ENCODE data around the gene TSHZ2.

Gene TSHZ2

GRCh38 chr20:53292347-53292746 is 320.2 kb downstream of the TSHZ2 start:
- H3K27me3 ChIP-seq (ENCODE audit: insufficient read depth, low read depth), result no peaks in the 10 kb centered on the region
- H3K9ac ChIP-seq, result no peak overlapping the region
- no peaks in the 10 kb centered on the region for H3K79me2 ChIP-seq (ENCODE audit: insufficient read depth, low read depth)
- H2AFZ ChIP-seq (ENCODE audit: low read depth), result no peak overlapping the region
- H3K4me2 ChIP-seq, result no peak overlapping the region
- no peaks in the 10 kb centered on the region for H3K4me1 ChIP-seq (ENCODE audit: low read depth, poor library complexity, severe bottlenecking)
- no peaks in the 10 kb centered on the region for H3K36me3 ChIP-seq (ENCODE audit: insufficient read depth)
- H3K27ac ChIP-seq, result no peak overlapping the region
- no peak overlapping the region for H3K4me3 ChIP-seq (IDR thresholded peaks at IDR 0.05; ENCODE audit: insufficient read depth, low read depth, low read length)
- TF ChIP-seq CTCF (conservative IDR thresholded peaks at IDR 0.05; ENCODE audit: low read depth, low read length), result no peak
- H4K20me1 ChIP-seq (ENCODE audit: insufficient read depth), result no peaks in the 10 kb centered on the region

GRCh38 chr20:53294804-53295203 is 322.6 kb downstream of the TSHZ2 start:
- Histone ChIP-seq H3K27ac (no peak overlapping the region), H3K4me3 (IDR thresholded peaks at IDR 0.05; ENCODE audit: insufficient read depth, low read depth, low read length) (no peak overlapping the region), H3K27me3 (ENCODE audit: insufficient read depth, low read depth) (no peaks in the 10 kb centered on the region), H3K4me2 (no peak overlapping the region), H4K20me1 (ENCODE audit: insufficient read depth) (no peaks in the 10 kb centered on the region), H3K9ac (no peak overlapping the region), H2AFZ (ENCODE audit: low read depth) (no peak overlapping the region), H3K4me1 (ENCODE audit: low read depth, poor library complexity, severe bottlenecking) (no peaks in the 10 kb centered on the region), H3K36me3 (ENCODE audit: insufficient read depth) (no peaks in the 10 kb centered on the region), H3K79me2 (ENCODE audit: insufficient read depth, low read depth) (no peaks in the 10 kb centered on the region)
- TF ChIP-seq CTCF (conservative IDR thresholded peaks at IDR 0.05; ENCODE audit: low read depth, low read length), result no peak

GRCh38 chr20:53296025-53296424 is 323.9 kb downstream of the TSHZ2 start:
- Histone ChIP-seq H3K9ac (no peak overlapping the region), H3K79me2 (ENCODE audit: insufficient read depth, low read depth) (no peaks in the 10 kb centered on the region), H2AFZ (ENCODE audit: low read depth) (no peak overlapping the region), H3K27ac (no peak overlapping the region), H3K36me3 (ENCODE audit: insufficient read depth) (no peaks in the 10 kb centered on the region), H3K4me1 (ENCODE audit: low read depth, poor library complexity, severe bottlenecking) (no peaks in the 10 kb centered on the region), H3K4me3 (IDR thresholded peaks at IDR 0.05; ENCODE audit: insufficient read depth, low read depth, low read length) (no peak overlapping the region), H3K27me3 (ENCODE audit: insufficient read depth, low read depth) (no peaks in the 10 kb centered on the region), H3K4me2 (no peak overlapping the region), H4K20me1 (ENCODE audit: insufficient read depth) (no peaks in the 10 kb centered on the region)
- TF ChIP-seq CTCF (conservative IDR thresholded peaks at IDR 0.05; ENCODE audit: low read depth, low read length), result no peak

- H3K79me2 ChIP-seq (ENCODE audit: insufficient read depth, low read depth), result no peaks in the 10 kb centered on the region
- no peak overlapping the region for H3K9ac ChIP-seq
- no peak overlapping the region for H2AFZ ChIP-seq (ENCODE audit: low read depth)
- no peak overlapping the region for H3K4me3 ChIP-seq (IDR thresholded peaks at IDR 0.05; ENCODE audit: insufficient read depth, low read depth, low read length)
- no peaks in the 10 kb centered on the region for H3K4me1 ChIP-seq (ENCODE audit: low read depth, poor library complexity, severe bottlenecking)
- no peak overlapping the region for H3K27ac ChIP-seq
- TF ChIP-seq CTCF (conservative IDR thresholded peaks at IDR 0.05; ENCODE audit: low read depth, low read length), result no peak
- H3K4me2 ChIP-seq, result no peak overlapping the region
- H4K20me1 ChIP-seq (ENCODE audit: insufficient read depth), result no peaks in the 10 kb centered on the region
- no peaks in the 10 kb centered on the region for H3K36me3 ChIP-seq (ENCODE audit: insufficient read depth)
- no peaks in the 10 kb centered on the region for H3K27me3 ChIP-seq (ENCODE audit: insufficient read depth, low read depth)
Measured at GRCh38 chr20:53296451-53297153, 324.4 kb downstream of the TSHZ2 start.
